ENCODE results near the gene FUT2.
"Not testable (repeated sequence)": the region's sequence is repeated elsewhere in the genome, so short reads cannot be mapped to it uniquely, and the experiment has no call there.

FUT2 gene

GRCh38 chr19:48702701-48703100, 6.9 kb downstream of the FUT2 start:
- no peak for DNase-seq (ENCODE audit: low read depth in 2 of 2)

GRCh38 chr19:48703316-48703715, 7.5 kb downstream of the FUT2 start:
- no peak for DNase-seq (ENCODE audit: low read depth in 2 of 2)

- DNase-seq (ENCODE audit: low read depth in 2 of 2): no peak
Observed at GRCh38 chr19:48705431-48705830, 9.7 kb downstream of the FUT2 start.

- DNase-seq (ENCODE audit: low read depth in 2 of 2): no peak
Observed at GRCh38 chr19:48708471-48708870, 12.7 kb downstream of the FUT2 start.

GRCh38 chr19:48711106-48711662, 15.4 kb downstream of the FUT2 start:
- no peak for DNase-seq (ENCODE audit: low read depth in 2 of 2)

- DNase-seq (ENCODE audit: low read depth in 2 of 2): no peak
Observed at GRCh38 chr19:48713041-48713863, 17.5 kb downstream of the FUT2 start.

- DNase-seq (ENCODE audit: low read depth in 2 of 2): peak; percentile 90 to 92
Observed at GRCh38 chr19:48713864-48714755, 18.3 kb downstream of the FUT2 start.

- DNase-seq (ENCODE audit: low read depth in 2 of 2): no peak
Observed at GRCh38 chr19:48714759-48715675, 19.2 kb downstream of the FUT2 start.

- no peak for DNase-seq (ENCODE audit: low read depth in 2 of 2)
Observed at GRCh38 chr19:48715681-48716171, 20.0 kb downstream of the FUT2 start.

GRCh38 chr19:48716562-48717291, 21.0 kb downstream of the FUT2 start:
- no peak for DNase-seq (ENCODE audit: low read depth in 2 of 2)

- not testable (repeated sequence) for DNase-seq (ENCODE audit: low read depth in 2 of 2)
Observed at GRCh38 chr19:48718106-48718505, 22.3 kb downstream of the FUT2 start.

GRCh38 chr19:48718711-48719231, 23.0 kb downstream of the FUT2 start:
- no peak for DNase-seq (ENCODE audit: low read depth in 2 of 2)

- DNase-seq (ENCODE audit: low read depth in 2 of 2): no peak
Observed at GRCh38 chr19:48719263-48720171, 23.7 kb downstream of the FUT2 start, which contains the start of gene MAMSTR. MAMSTR (minus strand) TSS chr19:48719725; CDS start chr19:48719031, 694 bp downstream.

- DNase-seq (ENCODE audit: low read depth in 2 of 2): no peak
Observed at GRCh38 chr19:48720251-48720612, 24.5 kb downstream of the FUT2 start.

- DNase-seq (ENCODE audit: low read depth in 2 of 2): peak; percentile 74 to 78
Observed at GRCh38 chr19:48720613-48721296, 25.0 kb downstream of the FUT2 start.

- no peak for DNase-seq (ENCODE audit: low read depth in 2 of 2)
Observed at GRCh38 chr19:48722196-48722708, 26.5 kb downstream of the FUT2 start.

- DNase-seq (ENCODE audit: low read depth in 2 of 2): no peak
Observed at GRCh38 chr19:48724796-48725753, 29.3 kb downstream of the FUT2 start.
